T-helper 1 cell treated with Interleukin-12 subunit alpha and Interleukin-12 subunit beta and Interleukin-4 antibody, amounts not matched to agents 30 ng/mL and 1 ng/mL, for 36 hours (primary cell): ENCODE results near the gene BGLAP. TPM values are rescaled to one million over a fixed set of nuclear protein-coding genes. Genes with fewer than 3 reads are reported as not detected.

Source experiments
- intact Hi-C: fragments of 100-400 bp; cut with micrococcal nuclease; formaldehyde crosslinking; loops from one replicate; pipeline ENCODE4 v1.15.1; 2024
- total RNA-seq: library from RNA; stranded (reverse); gene quantifications from 2 replicates; pipeline ENCODE4 v1.2.3, GENCODE V29; 2022

Gene BGLAP
- 1.6 and 1.9 TPM in 2 replicates for total RNA-seq

GRCh38 chr1:156241926-156242325 lies at the start of gene BGLAP:
BGLAP (plus strand) TSS chr1:156242184; CDS start chr1:156242232, 48 bp downstream.
- intact Hi-C loops: no loop called here

GRCh38 chr1:156193208-156193487 lies 48.8 kb upstream of the BGLAP start:
- intact Hi-C loops: loop anchor here (1.0 to 5.0 kb wide), 14 partner anchors 20 to 549 kb away; partner anchors contain the start of genes CCT3, GON4L, KHDC4 and LAMTOR2

GRCh38 chr1:156193488-156194299 lies 48.3 kb upstream of the BGLAP start, which contains the start of gene SLC25A44:
SLC25A44 (plus strand) TSS chr1:156194104; CDS start chr1:156199848, 5,744 bp downstream.
- intact Hi-C loops: loop anchor here (1.0 to 5.0 kb wide), 14 partner anchors 20 to 549 kb away; partner anchors contain the start of genes CCT3, GON4L, KHDC4 and LAMTOR2

- intact Hi-C loops: loop anchor here (5.0 kb wide), 3 partner anchors 263 to 548 kb away; partner anchors contain the start of genes GON4L, MRPL24 and SYT11
Observed at GRCh38 chr1:156194300-156194652, 47.7 kb upstream of the BGLAP start.

GRCh38 chr1:156195853-156196252 lies 46.1 kb upstream of the BGLAP start:
- intact Hi-C loops: no loop called here

GRCh38 chr1:156196445-156196844 lies 45.5 kb upstream of the BGLAP start:
- intact Hi-C loops: no loop called here

GRCh38 chr1:156198831-156199349 lies 43.1 kb upstream of the BGLAP start:
- intact Hi-C loops: loop anchor here (1.0 kb wide), 2 partner anchors 14 to 26 kb away; partner anchors contain the start of gene PMF1

- intact Hi-C loops: no loop called here
Observed at GRCh38 chr1:156200044-156200443, 41.9 kb upstream of the BGLAP start.

GRCh38 chr1:156203331-156203730 lies 38.7 kb upstream of the BGLAP start:
- intact Hi-C loops: no loop called here

GRCh38 chr1:156204686-156205085 lies 37.3 kb upstream of the BGLAP start:
- intact Hi-C loops: no loop called here

GRCh38 chr1:156211243-156211642 lies 30.7 kb upstream of the BGLAP start:
- intact Hi-C loops: no loop called here

- intact Hi-C loops: loop anchor here (1.0 to 2.0 kb wide), 3 partner anchors 51 to 301 kb away; partner anchors contain the start of genes CCT3, RIT1 and TSACC
Observed at GRCh38 chr1:156212130-156212529, 29.9 kb upstream of the BGLAP start.

GRCh38 chr1:156212833-156213643 lies 28.9 kb upstream of the BGLAP start, which contains the start of gene PMF1:
PMF1 (plus strand) TSS chr1:156213007; CDS start chr1:156213016, 9 bp downstream.
- intact Hi-C loops: loop anchor here (1.0 to 2.0 kb wide), 7 partner anchors 12 to 302 kb away; partner anchors contain the start of genes CCT3, RIT1, SMG5 and TSACC

- intact Hi-C loops: loop anchor here (1.0 to 2.0 kb wide), 6 partner anchors 12 to 303 kb away; partner anchors contain the start of genes RIT1 and SMG5
Observed at GRCh38 chr1:156213644-156213966, 28.4 kb upstream of the BGLAP start.

- intact Hi-C loops: no loop called here
Observed at GRCh38 chr1:156214024-156214748, 27.8 kb upstream of the BGLAP start.

- intact Hi-C loops: loop anchor here (1.0 kb wide), 1 partner anchor 9 kb away; no protein-coding TSS in a partner anchor
Observed at GRCh38 chr1:156216361-156217086, 25.5 kb upstream of the BGLAP start.

- intact Hi-C loops: loop anchor here (1.0 kb wide), 2 partner anchors 7 to 25 kb away; no protein-coding TSS in a partner anchor
Observed at GRCh38 chr1:156217871-156218270, 24.1 kb upstream of the BGLAP start.

- intact Hi-C loops: no loop called here
Observed at GRCh38 chr1:156220226-156220625, 21.8 kb upstream of the BGLAP start.

GRCh38 chr1:156221986-156222692 lies 19.8 kb upstream of the BGLAP start:
- intact Hi-C loops: no loop called here
